ENCODE data around the gene TPRG1.

The TPRG1 gene

DNA sequence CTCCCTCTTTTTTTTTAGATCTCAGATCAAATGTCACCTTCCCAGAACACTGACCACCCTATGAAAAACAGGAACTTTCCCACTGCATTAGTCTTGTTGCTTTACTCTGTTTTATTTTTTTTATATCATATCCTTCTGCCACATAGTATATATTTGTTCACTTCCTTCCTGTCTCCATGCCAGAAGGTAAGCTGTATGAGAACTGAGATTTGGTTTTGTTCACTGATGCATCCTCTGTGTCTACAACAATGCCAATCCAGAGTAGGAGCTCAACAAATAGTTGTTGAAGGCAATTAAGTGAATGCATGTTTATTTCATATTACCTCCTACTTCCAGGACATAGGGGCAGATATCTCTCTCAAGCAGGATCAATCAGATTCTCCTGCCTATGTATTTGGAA, 114.4 kb downstream of the TPRG1 start:
- DNase-seq = no peak

DNA sequence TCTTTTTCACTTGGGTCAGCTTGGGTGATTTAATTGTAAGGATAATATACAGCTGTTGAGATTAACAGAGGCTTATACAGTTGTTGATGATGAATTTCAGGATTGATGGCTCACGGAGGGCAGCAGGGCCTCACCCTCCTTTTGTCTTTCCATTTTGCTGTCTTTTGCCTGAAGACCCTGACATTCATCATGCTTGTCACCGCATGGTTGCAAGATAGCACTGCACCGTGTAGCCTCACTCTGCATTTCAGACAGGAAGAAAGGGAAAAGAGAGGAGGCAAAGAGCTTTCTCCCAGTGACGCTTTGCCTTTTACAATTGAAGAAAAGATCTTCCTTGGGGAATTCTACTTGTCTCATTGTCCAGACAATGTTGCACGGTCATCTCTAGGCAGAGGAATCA, 115.1 kb downstream of the TPRG1 start:
- DNase-seq = no peak

DNA sequence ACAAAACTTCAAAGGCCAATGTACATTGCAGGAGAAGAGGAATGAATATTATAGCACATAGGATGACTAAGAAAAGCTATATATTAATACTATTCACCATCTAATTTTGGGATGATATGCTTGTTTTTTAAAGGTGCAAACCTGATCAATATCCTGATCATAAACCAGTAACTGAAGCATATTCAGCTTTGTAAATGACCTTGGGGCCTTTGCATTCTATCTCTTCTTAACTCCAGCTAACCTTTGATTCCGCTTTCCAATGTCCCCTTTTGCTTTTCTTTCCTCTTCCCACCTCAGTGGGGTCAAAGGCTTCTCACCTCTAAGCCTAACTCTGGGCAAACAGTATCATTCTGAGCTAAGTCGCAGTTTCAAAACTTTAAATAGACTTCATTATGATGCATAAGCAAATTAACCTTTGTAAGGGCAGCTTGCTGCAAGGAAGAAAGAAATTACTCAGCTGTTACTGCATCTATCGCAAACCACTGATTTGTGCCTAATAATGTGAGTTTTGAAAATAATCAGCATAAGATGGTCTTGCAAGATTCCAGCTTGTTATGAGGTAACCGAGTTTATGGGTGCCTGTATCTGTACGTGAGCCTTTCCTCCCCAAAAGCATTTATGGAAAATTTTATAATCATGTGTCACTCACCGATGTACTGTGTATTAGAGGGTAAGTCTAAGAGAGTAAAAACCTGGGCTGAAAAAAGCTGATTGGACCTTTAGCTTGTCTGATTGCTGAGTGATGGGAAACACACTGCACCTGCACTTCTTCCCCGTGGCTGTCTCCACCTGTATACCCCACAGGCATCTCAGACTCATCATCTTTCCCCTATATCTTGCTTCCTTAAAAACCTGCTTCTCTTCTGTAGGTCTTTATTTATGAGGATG, 116.8 kb downstream of the TPRG1 start:
- DNase-seq = no peak

DNA sequence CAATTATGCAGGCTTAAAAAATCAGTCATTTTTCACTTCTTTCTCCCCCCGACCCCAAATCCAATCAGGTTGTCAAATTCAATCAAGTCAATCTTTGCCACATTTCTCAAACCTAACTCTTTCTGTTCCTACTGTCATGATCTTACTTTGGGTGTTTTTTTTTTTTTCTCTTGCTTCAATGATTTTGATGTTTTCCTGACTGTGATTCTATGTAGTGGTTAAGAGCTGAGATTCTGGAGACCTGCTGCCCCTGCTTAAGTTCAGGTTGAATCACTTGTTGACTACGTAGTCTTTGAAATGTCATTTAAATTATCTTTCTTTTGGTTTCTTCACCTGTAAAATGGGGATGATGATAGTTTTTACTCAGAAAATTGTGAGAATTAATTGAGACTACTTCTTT, 117.5 kb downstream of the TPRG1 start:
- no peak for DNase-seq

DNA sequence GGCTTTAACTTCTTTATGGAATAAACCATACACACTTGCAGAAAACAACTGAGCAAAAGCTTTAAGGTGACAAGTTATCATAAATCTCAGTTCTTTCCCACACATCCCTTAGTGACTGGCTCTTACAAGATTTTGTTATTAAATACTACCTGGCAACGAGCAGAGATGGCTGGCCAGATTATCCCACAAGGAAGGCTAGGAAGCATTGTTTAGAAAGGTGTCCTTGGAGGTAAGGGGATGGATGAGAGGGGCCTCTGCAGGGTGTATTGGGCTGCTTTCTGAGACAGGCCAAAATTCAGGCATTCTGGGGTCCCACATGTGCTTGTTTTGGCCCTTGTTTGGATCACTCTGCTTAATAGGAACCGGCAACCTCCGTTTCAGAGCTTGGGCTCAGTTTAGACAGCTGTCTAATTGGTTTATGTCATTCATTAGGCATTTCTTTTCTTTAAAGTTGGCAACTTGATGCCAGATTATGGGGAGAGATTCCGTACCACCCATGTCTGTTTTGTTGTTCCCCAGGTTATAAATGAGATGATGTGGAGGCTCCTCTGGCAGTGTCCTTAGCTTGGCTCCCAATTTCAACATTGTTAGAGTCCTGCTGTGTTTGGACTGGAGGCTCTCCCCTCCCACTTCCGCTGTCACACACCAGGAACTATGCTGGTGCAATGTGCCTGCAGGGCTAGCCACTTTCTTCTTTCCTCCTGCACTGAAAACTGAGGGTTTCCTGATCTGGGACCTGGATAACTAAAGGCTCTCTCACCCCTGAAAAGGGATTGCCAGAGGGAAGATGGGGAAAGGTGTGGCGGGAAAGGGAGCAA, 121.1 kb downstream of the TPRG1 start:
- DNase-seq = no peak

DNA sequence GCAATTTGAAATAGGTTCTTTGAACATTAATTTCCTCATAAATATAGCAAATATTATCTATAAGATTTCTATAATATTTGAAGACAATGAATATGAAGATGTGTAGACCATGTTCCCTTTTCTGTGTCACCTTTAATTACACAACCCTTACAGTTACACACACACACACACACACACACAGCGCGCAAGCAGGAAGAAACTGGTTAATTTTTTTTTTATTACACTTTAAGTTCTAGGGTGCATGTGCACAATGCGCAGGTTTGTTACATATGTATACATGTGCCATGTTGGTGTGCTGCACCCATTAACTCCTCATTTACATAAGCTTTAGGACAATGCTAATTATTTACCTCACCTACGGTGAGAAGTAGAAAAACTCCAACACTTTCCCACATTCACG, 122.9 kb downstream of the TPRG1 start:
- DNase-seq = no peak

DNA sequence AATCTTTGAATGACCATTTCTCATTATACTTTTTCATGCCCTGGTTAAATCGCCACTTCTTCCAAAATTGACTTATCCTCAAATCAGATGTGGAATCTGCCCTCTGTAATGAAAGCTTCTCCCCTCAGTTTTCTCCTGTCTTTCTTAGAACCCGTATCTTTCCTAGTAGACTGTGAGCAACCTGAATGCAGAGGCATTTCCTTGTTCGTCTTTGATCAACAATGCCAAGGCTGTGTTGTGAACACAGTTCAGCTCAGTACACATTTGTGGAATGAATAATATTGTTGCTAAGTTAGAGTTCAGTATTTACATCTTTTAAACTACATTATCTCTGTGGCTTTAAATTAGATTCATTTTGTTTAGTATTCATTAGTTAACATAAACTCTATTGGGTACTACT, 123.3 kb downstream of the TPRG1 start:
- no peak for DNase-seq

DNA sequence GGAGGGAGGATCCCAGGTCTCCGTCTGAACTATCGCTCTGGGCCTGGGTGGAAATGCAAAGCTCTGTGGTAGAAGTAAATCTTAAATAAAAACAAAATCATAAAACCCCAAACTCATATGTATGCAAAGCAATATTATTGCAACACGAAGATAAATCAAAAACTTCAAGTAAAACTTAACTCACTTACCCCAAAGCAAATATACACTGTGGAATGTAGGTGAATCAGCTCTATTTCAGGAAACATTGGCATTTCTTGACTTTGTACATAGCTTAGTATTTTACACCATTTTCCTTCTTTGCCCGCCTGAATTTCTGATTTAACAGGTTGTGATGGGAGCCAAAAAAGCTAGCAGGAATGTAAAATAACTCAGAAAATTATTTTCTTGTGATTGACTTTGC, 126.2 kb downstream of the TPRG1 start:
- DNase-seq = no peak

DNA sequence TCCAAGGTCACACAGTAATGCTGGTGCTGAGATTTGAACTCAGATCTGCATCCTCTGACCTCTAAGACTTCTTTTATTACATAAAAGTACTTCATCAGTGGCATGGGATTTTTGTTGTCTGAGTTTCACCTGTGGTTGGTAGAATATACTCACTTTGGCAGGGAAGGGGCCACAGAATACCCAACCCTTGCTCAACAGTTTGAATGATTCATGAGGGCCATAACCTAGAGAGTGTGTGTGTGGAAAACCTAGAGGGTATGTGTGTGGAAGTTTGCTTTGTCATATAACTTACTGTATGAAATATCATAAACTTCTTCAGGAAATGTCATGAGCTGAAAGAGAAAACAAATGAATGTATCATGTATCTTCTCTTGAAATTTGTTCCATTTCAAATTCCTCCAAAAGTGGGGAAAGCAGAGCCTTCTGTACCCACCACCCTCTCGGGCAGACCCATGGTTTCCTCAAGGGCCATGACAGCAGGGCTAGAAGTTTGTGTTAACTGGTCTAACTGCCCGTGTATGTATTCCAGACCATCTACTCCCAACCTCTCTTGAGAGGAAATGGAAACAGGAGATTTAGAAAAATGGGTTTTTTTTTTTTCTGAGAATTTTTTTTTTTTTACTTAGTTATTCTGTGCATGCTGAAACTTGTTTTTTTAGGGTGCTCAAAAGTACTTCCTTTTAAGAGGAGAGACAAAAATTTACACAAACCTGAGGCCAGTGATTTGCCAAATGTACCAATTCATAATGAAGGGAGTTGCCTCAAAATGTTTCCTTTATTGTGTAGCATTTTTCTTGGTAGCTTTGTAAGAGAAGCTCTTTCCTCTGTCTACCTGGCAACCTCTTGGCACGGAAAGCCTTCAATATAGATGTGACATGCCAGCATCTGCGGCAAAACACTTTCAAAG, 127.0 kb downstream of the TPRG1 start:
- DNase-seq = no peak

DNA sequence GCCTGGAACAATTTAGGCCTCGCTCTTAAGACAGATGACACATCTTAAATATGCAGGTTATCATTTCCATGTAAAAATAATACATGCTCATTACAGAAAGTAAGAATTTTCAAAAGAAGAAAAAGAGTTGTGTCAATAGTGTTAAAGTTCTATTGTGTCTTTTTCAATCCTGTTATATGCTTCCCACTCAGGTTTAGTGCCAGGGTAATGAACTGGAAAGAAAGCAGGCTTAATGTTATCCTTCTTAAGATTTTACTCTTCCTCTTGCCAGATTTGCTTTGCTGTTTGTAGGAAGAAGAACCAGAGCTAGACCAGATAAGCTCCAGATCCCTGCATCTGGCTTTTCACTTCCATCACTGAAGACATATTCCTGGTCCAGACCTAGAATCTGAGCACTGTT, 128.6 kb downstream of the TPRG1 start:
- DNase-seq = no peak

DNA sequence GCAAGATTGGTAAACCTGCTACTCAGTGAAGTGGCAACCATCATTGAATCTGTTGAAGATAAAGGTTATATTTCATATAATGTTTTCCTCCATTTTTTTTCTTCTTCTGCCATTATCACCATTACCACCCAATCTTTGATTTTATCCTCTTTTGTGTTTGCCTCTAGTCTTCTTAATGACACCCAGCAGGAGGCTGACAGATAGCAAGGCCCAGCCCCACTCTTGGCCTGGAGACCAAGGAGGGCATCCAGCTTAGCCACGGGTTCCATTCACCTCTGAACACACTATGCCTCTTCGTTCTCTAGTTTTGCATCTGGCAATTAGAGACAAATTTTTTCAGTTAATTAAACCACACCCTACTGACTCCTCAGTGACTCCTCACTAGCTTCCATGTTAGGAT, 129.7 kb downstream of the TPRG1 start:
- no peak for DNase-seq

DNA sequence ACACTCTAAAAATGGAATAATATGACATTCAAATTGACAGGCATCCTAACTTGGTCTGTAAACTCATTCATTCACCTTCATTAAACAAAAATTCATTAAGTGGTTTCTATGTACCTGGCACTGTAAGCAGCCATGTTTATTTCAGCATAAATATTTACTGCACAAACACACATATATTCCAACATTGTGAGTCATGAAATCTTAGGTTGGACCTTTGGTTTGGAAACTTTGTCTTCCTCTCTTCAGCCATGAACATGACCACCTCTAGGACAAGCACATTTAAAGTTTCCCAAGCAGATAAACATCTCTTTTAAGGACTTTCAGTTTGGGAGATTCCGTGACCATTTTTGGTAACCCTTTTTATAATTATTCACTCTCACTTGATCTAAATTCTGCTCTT, 131.8 kb downstream of the TPRG1 start:
- no peak for DNase-seq

DNA sequence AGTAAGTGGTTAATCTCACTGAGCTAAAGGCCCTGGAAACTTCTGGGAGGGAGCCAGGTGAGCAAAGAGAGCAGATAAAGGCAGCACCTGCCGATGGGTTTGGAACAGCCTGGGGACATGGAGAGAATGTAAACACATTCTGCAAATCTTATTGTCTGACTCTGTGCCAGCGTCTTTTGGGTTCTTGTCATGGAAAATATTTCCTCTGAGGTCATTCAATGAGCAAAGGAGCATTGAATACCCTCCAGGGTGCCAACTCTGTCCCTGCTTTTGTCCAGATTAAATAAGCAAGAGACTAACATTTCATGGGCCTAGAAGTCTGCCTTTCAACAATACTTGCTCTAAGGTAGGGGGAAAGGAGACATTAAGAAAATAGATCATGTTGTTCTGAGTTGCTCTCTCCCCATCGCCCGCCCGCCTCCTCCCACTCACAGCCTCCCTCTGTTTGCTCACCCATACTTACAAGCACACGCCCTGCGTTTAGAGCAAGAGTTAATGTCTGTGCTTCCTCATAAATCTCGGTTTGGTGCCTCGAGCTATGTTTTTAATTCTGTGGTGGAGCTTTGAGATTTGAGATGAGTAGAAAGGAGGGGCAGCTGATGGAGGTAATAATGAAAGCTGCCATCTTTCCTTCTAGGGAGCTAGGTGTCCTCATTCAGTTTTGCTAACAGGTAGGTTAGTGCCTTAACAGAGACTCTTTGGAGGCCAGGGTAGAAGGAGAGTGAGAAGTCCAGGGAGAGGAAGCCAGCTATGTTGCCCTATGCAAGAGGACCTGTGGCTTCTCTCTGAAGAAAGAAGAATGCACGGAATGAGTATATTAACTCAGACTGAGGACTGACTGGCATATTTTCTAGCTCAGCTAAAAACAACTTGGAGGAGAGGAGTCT, 132.9 kb downstream of the TPRG1 start:
- DNase-seq = no peak

DNA sequence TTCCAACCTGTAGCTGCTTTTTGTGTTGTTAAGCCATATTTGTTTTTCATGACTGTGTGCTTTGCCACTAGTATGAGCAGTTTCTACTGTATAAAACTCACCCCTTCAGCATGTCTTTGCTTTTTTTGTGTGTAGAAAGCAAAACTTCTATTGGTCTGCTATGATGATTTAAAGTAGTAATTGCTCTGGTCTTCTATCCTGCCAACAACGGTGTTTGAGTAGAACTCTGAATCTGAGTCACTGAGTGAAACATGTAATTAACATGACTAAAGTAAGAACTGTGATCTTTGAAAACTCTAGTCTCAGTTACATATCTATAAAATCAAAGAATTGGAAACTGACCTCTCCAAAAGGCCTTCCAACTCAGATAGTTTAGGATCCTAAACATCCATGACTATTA, 133.6 kb downstream of the TPRG1 start:
- DNase-seq = no peak

DNA sequence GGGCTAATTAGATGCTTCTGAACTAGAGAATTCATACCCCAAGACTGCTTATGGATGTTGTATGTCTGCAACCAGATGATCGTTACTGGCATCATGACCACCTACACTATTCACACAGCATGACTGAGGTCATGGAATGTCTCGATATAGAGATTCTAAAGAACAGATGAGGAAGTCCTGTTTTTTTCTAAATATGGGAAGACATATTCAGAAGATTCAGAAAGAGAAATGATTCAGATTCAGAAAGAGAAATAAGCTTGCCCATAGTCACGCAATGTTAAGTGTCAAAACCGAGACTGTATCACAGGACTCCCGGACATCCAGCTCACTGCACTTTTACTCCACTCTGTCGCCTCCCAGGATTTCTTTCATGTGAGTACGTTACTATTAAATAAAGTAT, 136.2 kb downstream of the TPRG1 start:
- DNase-seq = no peak

DNA sequence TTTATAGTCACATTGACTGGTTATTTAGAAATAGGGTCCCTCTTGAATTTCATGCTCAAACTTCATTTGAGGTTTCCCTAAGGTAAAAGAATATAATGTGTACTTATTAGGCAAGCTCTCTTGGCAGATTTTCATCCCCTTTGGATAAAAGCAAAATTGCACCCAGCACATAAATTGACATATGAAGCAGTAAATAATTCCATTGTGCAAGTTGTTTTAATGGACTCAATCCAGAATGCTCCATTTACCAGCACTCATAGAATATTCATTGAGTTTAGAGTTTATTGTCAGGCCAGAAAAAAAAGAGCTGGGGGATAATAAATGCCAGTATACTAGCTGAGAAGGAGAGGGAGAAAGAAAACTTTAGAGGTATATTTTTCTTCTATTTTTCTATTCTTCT, 136.8 kb downstream of the TPRG1 start:
- no peak for DNase-seq

DNA sequence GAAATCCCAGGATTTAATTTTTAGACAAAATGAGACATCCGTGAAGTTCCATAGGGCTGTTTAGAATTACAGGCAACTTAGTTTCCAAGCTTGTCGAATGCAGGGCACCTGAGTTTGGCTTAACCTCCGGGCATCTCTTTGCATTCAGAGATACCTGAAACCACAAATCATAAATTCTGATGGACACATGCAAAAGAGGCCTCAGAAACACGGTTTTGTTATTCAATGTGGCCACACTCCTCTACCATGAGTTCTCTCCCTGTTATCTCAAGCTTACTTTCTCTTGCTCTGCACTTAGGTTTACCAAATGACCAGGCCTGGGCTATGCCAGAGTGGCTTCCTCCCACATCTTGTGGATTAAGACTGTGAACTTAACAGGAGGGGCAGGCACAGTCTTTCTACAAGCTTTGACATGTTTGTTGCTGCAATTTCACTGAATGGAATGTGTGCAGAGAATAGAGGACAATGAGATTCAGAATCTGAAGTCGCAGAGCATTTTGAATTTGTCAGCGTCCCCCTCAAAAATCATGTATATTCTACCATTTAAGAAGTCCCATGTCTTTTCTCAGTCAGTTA, 137.7 kb downstream of the TPRG1 start:
- DNase-seq = no peak

DNA sequence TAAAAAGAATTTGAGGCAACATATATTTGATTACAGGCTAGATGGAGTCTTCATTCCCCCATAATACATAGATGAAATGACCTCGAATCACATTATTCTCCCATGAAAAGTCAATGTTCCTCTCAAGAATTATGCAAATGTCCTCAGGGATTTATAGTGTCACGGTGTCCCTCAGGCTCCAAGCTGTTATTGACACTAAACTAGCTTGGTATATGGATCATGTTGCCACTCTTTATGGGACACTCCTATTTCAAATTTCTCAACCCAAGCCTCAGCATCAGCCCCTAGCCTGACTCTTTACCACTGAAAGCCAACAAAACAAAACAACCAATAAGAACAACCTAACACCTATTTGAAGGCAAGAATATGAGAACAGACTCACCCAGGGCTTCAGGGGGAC, 139.8 kb downstream of the TPRG1 start:
- no peak for DNase-seq

DNA sequence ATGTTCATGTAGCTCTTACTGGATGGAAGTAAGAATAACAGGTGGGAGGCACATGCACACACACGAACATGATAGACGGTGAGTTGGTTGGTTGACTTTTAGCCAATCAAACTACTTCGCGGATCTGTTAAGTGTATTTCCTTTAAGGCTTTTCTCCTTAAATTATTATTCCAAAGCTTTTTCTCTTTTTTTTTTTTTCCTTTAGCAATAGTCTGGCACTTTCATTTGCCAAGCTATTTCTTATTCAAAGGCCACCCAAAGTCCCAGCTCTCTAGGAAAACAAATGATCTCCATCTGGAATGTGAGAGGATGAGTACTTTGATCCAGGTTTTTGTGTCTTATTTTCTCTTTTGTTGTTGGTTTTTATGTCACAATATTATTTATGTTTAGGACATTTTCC, 141.1 kb downstream of the TPRG1 start:
- DNase-seq = no peak

DNA sequence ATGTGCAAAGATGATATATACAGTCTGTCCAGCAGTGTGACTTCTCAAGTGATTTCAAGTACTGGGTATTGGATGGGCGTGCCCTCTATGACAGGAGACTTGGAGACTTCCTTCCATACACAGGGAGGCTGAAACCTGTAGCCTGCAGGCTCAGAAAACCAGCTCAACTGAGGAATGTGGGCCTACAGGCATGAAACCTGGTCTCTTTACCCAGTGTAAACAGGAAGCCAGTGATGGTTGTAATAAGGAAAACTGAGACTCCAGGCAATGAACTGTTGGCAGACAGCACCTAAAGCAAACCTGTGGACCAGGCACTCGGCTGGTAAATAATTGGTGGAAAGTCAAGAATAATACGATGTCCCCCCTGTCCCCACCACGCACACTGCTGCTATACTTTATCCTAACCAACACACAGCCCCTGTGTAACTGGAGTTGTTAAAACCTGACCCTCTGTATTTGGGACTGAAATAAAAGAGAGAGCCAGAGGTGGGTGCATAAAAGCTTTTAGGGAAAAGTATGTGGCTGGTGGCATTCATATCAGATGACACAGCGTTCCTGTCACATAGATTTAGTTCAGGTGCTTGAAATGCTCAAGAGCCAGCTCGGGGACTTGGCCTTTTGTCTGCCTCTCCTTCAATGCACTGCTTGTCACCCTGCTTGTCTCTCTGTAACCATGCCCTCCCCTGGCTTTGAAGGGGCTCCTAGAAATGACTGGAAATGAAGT, 144.7 kb downstream of the TPRG1 start:
- DNase-seq = no peak

DNA sequence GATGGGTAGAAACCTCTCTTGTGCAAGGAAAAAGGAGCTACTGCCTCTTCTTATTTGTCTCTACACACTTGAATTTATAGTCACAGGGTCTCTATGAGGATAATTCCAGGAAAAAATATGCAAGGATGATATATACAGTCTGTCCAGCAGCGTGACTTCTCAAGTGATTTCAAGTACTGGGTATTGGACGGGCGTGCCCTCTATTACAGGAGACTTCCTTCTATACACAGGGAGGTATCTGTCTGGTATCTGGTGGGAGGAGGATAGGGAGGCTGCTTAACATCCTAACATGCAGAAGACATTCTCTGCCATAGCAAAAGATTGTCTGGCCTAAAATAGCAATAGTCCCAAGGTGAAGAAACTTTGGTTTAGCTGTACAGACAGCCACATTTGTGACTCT, 146.1 kb downstream of the TPRG1 start:
- no peak for DNase-seq
